BJ (cell line): ENCODE results near the gene DOCK11. TPM values are rescaled to one million over a fixed set of nuclear protein-coding genes. Genes with fewer than 3 reads are reported as not detected.

Experiments
- CTCF ChIA-PET: fragments of 350-600 bp; formaldehyde crosslinking; extraction: SDS; loops from one replicate; lab custom pipeline; 2021; ENCODE audit warnings: antibody characterized with exemption, inconsistent platforms; lab: Yijun Ruan, JAX
- POLR2A ChIA-PET: fragments of 300-600 bp; sonication (Branson Sonifier 250); formaldehyde crosslinking; extraction: SDS; loops from one replicate; lab custom pipeline; 2021; ENCODE audit warnings: antibody characterized with exemption; lab: Charles Lee
- DNase-seq: peaks from one replicate; pipeline ENCODE4 v3.0.0-alpha.2; 2011; ENCODE audit warnings: low read depth
- H3K27me3 ChIP-seq: 2 replicates; pipeline ENCODE4 v1.6.0; 2011; ENCODE audit warnings: low read length; ENCODE audit not compliant: control insufficient read depth, insufficient read depth
- H3K36me3 ChIP-seq: 2 replicates; pipeline ENCODE4 v1.5.1; 2011; ENCODE audit warnings: low read length; ENCODE audit not compliant: control insufficient read depth, insufficient read depth
- H3K4me3 ChIP-seq: 2 replicates; pipeline ENCODE4 v1.5.1; 2011; ENCODE audit warnings: low read depth, mild to moderate bottlenecking, control low read depth, low read length
- CTCF ChIP-seq: IDR thresholded peaks from 2 replicates; pipeline ENCODE4 v1.5.1; 2011; ENCODE audit warnings: low read depth, mild to moderate bottlenecking, control low read depth, inconsistent platforms, low read length, moderate library complexity; ENCODE audit not compliant: insufficient read depth
- polyA plus RNA-seq: library from polyadenylated mRNA; depleted of rRNA; stranded (reverse); fragments of >200 nt; gene quantifications from 2 replicates; pipeline ENCODE4 v1.2.3, GENCODE V29; 2011

Gene DOCK11
- polyA plus RNA-seq, 1 experiment, result 10.3 TPM

DNA sequence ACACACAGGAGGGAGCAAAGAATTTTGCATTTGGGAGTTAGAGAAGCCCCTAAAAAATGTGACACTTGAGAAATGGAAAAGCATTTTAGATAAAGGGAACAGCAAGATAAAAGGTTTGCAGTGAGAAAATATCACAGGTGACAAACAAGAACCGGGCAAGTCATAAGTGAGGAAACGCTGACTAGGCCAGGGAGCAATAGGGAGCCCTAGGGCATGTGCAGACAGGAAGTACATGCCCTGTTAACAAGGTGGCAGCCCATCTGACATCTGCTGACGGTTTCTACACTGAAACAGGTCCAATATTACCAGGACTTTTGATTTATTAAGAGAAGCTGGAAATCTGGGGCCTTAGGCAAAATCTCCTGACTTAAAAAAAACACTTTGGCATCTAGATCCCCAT, 227.8 kb downstream of the DOCK11 start:
- Histone ChIP-seq H3K36me3 (no peaks in the 10 kb centered on the region), H3K4me3 (no peak overlapping the region), H3K27me3 (no peaks in the 10 kb centered on the region)
- TF ChIP-seq CTCF, result no peak
- ChIA-PET CTCF (no interaction called here), POLR2A (interaction anchor here (0.7 kb wide), 1 partner anchor 318 kb away, joined by 3 read pairs; no protein-coding TSS in a partner anchor)
- DNase-seq, result no peak

DNA sequence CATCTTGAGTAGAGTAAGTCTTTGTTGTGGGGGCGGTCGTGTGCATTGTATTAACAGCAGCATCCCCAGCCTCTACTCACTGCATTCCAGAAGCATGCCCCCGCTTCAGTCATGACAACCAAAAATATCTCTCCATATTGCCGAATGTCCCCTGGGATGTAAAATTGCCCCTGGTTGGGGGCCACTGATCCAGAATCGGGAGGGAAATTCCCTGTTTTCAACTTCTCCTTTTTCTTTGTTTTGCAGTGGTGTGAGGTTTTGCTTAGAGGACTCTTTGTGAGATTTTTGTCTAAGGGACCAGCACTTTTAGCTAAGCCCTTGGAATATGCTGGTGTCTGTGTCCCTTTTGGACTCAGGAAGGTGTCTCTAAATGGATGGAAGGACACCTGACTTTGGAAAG, 228.8 kb downstream of the DOCK11 start:
- no peaks in the 10 kb centered on the region for H3K27me3 ChIP-seq
- H3K36me3 ChIP-seq, result no peaks in the 10 kb centered on the region
- no peak for TF ChIP-seq CTCF
- H3K4me3 ChIP-seq, result no peak overlapping the region
- POLR2A ChIA-PET, result no interaction called here
- CTCF ChIA-PET, result no interaction called here
- DNase-seq, result no peak

- no peak overlapping the region for H3K4me3 ChIP-seq
- POLR2A ChIA-PET, result no interaction called here
- CTCF ChIA-PET, result no interaction called here
- TF ChIP-seq CTCF, result no peak
- no peak for DNase-seq
- no peaks in the 10 kb centered on the region for H3K27me3 ChIP-seq
- no peaks in the 10 kb centered on the region for H3K36me3 ChIP-seq
Measured at GRCh38 chrX:118724775-118725174, 229.2 kb downstream of the DOCK11 start.

DNA sequence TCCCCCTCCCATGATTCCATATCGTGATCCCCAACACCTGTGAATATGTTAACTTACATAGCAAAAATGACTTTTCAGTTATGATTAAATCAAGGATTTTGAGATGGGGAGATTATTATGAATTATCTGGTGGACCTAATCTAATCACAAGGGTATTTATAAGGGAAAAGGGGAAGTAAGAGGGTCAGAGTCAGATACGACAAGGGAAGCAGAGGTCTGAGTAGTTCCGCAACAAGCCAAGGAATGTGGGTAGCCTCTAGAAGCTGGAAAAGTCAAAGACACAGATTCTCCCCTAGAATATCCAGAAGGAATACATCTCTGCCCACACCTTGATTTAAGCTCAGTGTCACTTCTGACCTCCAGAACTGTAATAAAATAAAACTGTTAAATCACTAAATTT, 230.8 kb downstream of the DOCK11 start:
- Histone ChIP-seq H3K4me3 (no peak overlapping the region), H3K36me3 (no peaks in the 10 kb centered on the region), H3K27me3 (no peaks in the 10 kb centered on the region)
- POLR2A ChIA-PET, result no interaction called here
- CTCF ChIA-PET, result no interaction called here
- no peak for DNase-seq
- TF ChIP-seq CTCF, result no peak

GRCh38 chrX:118726887-118727685, 231.5 kb downstream of the DOCK11 start, which contains the start of gene IL13RA1:
Gene IL13RA1, plus strand, starts transcription at chrX:118727606. Its CDS starts 33 bp downstream, at chrX:118727639.
- H3K36me3 ChIP-seq, result no peaks in the 10 kb centered on the region
- ChIA-PET CTCF (no interaction called here), POLR2A (no interaction called here)
- no peak for TF ChIP-seq CTCF
- no peaks in the 10 kb centered on the region for H3K27me3 ChIP-seq
- DNase-seq, result no peak
- H3K4me3 ChIP-seq, result peak within 1 kb of the TSS; percentile 63
